ENCODE data around the gene ATP8A2. TPM values are rescaled to one million over a fixed set of nuclear protein-coding genes. Genes with fewer than 3 reads are reported as not detected.

Gene ATP8A2
- total and polyA plus RNA-seq, 9 donors = 0.23 to 0.95 (median 0.35) TPM

DNA sequence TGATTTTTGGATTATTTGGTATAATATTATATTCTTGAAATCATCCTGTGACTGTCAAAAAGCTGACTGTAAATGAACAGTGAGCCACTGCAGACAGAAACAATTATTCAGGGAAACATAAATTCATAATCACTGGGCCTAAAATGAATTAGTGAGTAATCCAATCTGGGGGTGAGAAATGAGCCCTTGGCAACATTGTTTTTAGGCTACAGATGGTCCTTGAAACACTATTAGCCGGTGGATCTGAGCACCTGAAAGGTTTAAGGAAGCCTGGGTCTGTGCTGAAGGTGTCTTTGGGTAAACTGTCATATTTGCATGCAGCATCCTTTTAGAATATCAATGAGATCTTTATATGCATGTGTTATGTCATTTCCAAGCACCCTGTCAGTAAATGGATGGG lies 290.7 kb downstream of the ATP8A2 start:
- no peak for DNase-seq
- intact Hi-C loops (cut with DNase I) = no loop called here
- Histone ChIP-seq H3K4me1 (ENCODE audit: insufficient read depth) (no peaks in the 10 kb centered on the region), H3K36me3 (no peaks in the 10 kb centered on the region), H3K27me3 (no peaks in the 10 kb centered on the region), H3K27ac (no peak overlapping the region), H3K4me3 (no peak overlapping the region), H3K9me3 (no peaks in the 10 kb centered on the region)
- 82 to 89% (median 85%) methylated on average over 1 of the region's 1 CpG for WGBS, 3 donors
- TF ChIP-seq EP300 (IDR thresholded peaks at IDR 0.05) (no peak), POLR2A (IDR thresholded peaks at IDR 0.05) (no peak), CTCF (IDR thresholded peaks at IDR 0.05) (no peak)

- H3K9me3 ChIP-seq = peaks cover 0 to 4% of the 10 kb centered on the region in 2 donors
- intact Hi-C loops (cut with DNase I) = no loop called here
- no peaks in the 10 kb centered on the region for H3K36me3 ChIP-seq
- no peak for DNase-seq
- H3K4me3 ChIP-seq = no peak overlapping the region
- H3K27me3 ChIP-seq = no peaks in the 10 kb centered on the region
- H3K4me1 ChIP-seq (ENCODE audit: insufficient read depth) = no peaks in the 10 kb centered on the region
- TF ChIP-seq POLR2A (IDR thresholded peaks at IDR 0.05) = no peak
- TF ChIP-seq EP300 (IDR thresholded peaks at IDR 0.05) = no peak
- no peak for TF ChIP-seq CTCF (IDR thresholded peaks at IDR 0.05)
- H3K27ac ChIP-seq = no peak overlapping the region
These were observed 296.6 kb downstream of the ATP8A2 start for GRCh38 chr13:25668345-25668744.

DNA sequence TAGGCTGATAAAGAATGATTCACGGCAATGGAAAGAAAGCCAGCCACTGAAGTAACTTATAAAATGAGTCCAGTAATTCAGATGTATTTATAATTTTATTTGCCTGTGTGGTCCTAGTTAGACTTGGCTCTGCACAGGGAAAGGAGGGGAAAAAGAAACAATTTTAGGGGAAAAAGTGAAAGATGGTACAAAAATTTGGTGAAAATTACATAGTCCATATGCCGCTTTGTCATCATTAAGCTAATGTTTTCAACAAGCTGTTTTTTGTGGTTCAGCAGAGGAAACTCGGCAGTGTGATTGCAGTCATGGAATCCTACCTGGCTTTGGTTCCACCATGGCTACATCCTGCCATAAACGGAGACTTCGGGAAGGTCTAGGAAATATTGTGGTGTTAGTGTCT lies 301.9 kb downstream of the ATP8A2 start:
- no peak for DNase-seq
- H3K27me3 ChIP-seq = no peaks in the 10 kb centered on the region
- no peaks in the 10 kb centered on the region for H3K4me1 ChIP-seq (ENCODE audit: insufficient read depth)
- intact Hi-C loops (cut with DNase I) = no loop called here
- H3K4me3 ChIP-seq = no peak overlapping the region
- 93 to 97% (median 93%) methylated on average over 5 of the region's 5 CpGs for WGBS, 3 donors
- TF ChIP-seq POLR2A (IDR thresholded peaks at IDR 0.05) (no peak), CTCF (IDR thresholded peaks at IDR 0.05) (no peak), EP300 (IDR thresholded peaks at IDR 0.05) (no peak)
- H3K9me3 ChIP-seq = peaks cover 0 to 4% of the 10 kb centered on the region in 2 donors
- H3K36me3 ChIP-seq = no peaks in the 10 kb centered on the region
- H3K27ac ChIP-seq = no peak overlapping the region

- Histone ChIP-seq H3K4me1 (ENCODE audit: insufficient read depth) (no peaks in the 10 kb centered on the region), H3K36me3 (no peaks in the 10 kb centered on the region), H3K27ac (no peak overlapping the region), H3K4me3 (no peak overlapping the region), H3K9me3 (peaks cover 0 to 4% of the 10 kb centered on the region in 2 donors), H3K27me3 (no peaks in the 10 kb centered on the region)
- DNase-seq = no peak
- no peak for TF ChIP-seq CTCF (IDR thresholded peaks at IDR 0.05)
- no peak for TF ChIP-seq EP300 (IDR thresholded peaks at IDR 0.05)
- no peak for TF ChIP-seq POLR2A (IDR thresholded peaks at IDR 0.05)
- intact Hi-C loops (cut with DNase I) = no loop called here
- WGBS, 3 donors = 79 to 85% (median 80%) methylated on average over 4 of the region's 4 CpGs
These were observed 302.6 kb downstream of the ATP8A2 start for GRCh38 chr13:25674371-25674770.

- no peak for DNase-seq
- Histone ChIP-seq H3K9me3 (peaks cover 0 to 3% of the 10 kb centered on the region in 2 donors), H3K27ac (no peak overlapping the region), H3K36me3 (no peaks in the 10 kb centered on the region), H3K4me3 (no peak overlapping the region), H3K27me3 (no peaks in the 10 kb centered on the region), H3K4me1 (ENCODE audit: insufficient read depth) (no peaks in the 10 kb centered on the region)
- intact Hi-C loops (cut with DNase I) = no loop called here
- 79 to 92% (median 81%) methylated on average over 3 of the region's 3 CpGs for WGBS, 3 donors
- TF ChIP-seq POLR2A (IDR thresholded peaks at IDR 0.05) (no peak), EP300 (IDR thresholded peaks at IDR 0.05) (no peak), CTCF (IDR thresholded peaks at IDR 0.05) (no peak)
These were observed 303.3 kb downstream of the ATP8A2 start for GRCh38 chr13:25675060-25675459.
